ENCODE measurements around the gene NRG2. TPM values are rescaled to one million over a fixed set of nuclear protein-coding genes. Genes with fewer than 3 reads are reported as not detected.

The NRG2 gene
- total RNA-seq, 1 experiment from 2014 or later, result 1.8 TPM

DNA sequence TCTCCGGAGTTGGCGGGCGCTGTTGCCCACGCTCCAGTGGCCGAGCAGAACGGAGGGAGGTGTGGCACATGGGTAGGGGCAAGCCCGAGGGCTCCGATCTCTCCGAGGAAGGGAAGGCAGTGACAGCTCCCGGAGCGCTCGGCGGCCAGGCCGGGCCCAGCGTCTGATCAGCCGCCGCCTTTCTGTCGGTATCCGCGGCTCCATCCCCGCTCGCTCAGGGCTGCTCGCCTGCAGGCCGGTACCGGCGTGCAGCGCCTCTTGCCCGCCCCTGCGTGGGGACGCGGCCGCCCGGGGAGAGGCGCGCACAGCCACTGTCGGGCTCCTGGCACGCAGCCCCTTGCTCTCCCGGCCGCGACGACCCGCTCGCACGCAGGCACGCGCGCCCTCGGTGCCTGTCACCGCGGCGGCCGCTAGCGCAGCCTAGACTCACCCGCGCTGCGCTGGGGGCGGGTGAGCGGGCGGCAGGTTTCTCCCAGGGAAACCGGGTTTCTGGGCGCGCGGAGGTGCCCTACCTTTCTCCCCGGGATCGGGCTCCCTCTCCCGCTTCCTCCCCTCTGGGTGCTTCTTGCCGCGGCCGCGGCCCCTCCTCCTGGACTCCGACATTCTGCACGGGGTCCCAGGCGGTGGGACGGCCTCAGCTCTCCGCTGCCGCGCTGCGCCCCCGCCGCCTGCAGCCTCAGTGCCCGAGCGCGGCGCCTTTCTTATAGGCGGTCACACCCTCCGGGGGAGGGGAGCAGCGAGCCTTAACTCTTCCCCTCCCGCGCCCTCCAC lies 139.1 kb downstream of the NRG2 start:
- ATAC-seq (peak; percentile 18; the same call in 1 of the 2 replicates), DNase-seq (no peak)
- peaks cover 18% of the 10 kb centered on the region; the same call in 1 of the 2 replicates for H3K27me3 ChIP-seq (ENCODE audit: low read length)
- ChIA-PET POLR2A (ENCODE audit: unreplicated experiment) (no interaction called here), CTCF (no interaction called here)
- intact Hi-C loops (cut with micrococcal nuclease), result no loop called here
- H2AFZ ChIP-seq (ENCODE audit: low read length), result no peak overlapping the region
- no peak overlapping the region for H3K27ac ChIP-seq (ENCODE audit: low read length)
- no peaks in the 10 kb centered on the region for H3K9me3 ChIP-seq (ENCODE audit: low read length)
- BruUV-seq (replicated peaks), result no TSS peak
- H3K4me2 ChIP-seq (ENCODE audit: low read length), result no peak overlapping the region
- H3K4me3 ChIP-seq (ENCODE audit: low read length), result no peak overlapping the region
- no peaks in the 10 kb centered on the region for H3K79me2 ChIP-seq (ENCODE audit: low read length)
- H3F3A ChIP-seq (ENCODE audit: low read length, unreplicated experiment), result no peaks in the 10 kb centered on the region
- H4K20me1 ChIP-seq (ENCODE audit: low read length), result no peaks in the 10 kb centered on the region
- TF ChIP-seq EZH2phosphoT487 (IDR thresholded peaks at IDR 0.05; ENCODE audit: borderline replicate concordance, low read length) (no peak), EZH2 (IDR thresholded peaks at IDR 0.05; ENCODE audit: low read length, unreplicated experiment) (no peak)
- TF ChIP-seq, protein P1, sequence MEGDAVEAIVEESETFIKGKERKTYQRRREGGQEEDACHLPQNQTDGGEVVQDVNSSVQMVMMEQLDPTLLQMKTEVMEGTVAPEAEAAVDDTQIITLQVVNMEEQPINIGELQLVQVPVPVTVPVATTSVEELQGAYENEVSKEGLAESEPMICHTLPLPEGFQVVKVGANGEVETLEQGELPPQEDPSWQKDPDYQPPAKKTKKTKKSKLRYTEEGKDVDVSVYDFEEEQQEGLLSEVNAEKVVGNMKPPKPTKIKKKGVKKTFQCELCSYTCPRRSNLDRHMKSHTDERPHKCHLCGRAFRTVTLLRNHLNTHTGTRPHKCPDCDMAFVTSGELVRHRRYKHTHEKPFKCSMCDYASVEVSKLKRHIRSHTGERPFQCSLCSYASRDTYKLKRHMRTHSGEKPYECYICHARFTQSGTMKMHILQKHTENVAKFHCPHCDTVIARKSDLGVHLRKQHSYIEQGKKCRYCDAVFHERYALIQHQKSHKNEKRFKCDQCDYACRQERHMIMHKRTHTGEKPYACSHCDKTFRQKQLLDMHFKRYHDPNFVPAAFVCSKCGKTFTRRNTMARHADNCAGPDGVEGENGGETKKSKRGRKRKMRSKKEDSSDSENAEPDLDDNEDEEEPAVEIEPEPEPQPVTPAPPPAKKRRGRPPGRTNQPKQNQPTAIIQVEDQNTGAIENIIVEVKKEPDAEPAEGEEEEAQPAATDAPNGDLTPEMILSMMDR (conservative IDR thresholded peaks at IDR 0.05; ENCODE audit: low read depth, low read length), result no peak
- H3K4me1 ChIP-seq (ENCODE audit: insufficient read depth, low read length), result no peaks in the 10 kb centered on the region
- no peaks in the 10 kb centered on the region for H3K36me3 ChIP-seq (ENCODE audit: low read depth, low read length)
- no peak overlapping the region for H3K9ac ChIP-seq (ENCODE audit: low read length)
- no peaks in the 10 kb centered on the region for H3K9me2 ChIP-seq (replicated peaks; ENCODE audit: low read length)

DNA sequence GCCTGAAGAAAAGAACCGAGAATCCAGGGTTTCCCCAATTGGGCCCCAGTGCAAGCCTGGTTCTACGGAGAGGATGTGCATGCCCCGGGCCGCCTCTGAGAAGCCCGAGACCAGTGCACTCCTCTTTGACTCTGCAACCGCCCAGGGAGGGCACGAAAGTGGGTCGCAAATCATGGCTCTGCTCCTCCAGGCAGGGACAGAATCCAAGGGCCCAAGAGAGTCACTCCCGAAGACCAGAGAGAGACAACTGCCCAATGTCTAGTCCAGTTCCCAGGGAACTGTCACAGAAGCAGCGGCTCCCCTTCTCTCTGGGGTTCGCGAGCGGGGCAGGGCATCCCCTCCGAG lies 139.7 kb downstream of the NRG2 start:
- intact Hi-C loops (cut with micrococcal nuclease), result no loop called here
- Histone ChIP-seq H3K27me3 (ENCODE audit: low read length) (peaks cover 18% of the 10 kb centered on the region; the same call in 1 of the 2 replicates), H3K27ac (ENCODE audit: low read length) (no peak overlapping the region), H3F3A (ENCODE audit: low read length, unreplicated experiment) (no peaks in the 10 kb centered on the region), H3K9ac (ENCODE audit: low read length) (no peak overlapping the region), H3K9me2 (replicated peaks; ENCODE audit: low read length) (no peaks in the 10 kb centered on the region), H3K4me1 (ENCODE audit: insufficient read depth, low read length) (no peaks in the 10 kb centered on the region), H3K9me3 (ENCODE audit: low read length) (no peaks in the 10 kb centered on the region), H3K36me3 (ENCODE audit: low read depth, low read length) (no peaks in the 10 kb centered on the region), H2AFZ (ENCODE audit: low read length) (no peak overlapping the region), H3K79me2 (ENCODE audit: low read length) (no peaks in the 10 kb centered on the region), H3K4me2 (ENCODE audit: low read length) (no peak overlapping the region), H3K4me3 (ENCODE audit: low read length) (no peak overlapping the region), H4K20me1 (ENCODE audit: low read length) (no peaks in the 10 kb centered on the region)
- BruUV-seq (replicated peaks), result no TSS peak
- TF ChIP-seq EZH2 (IDR thresholded peaks at IDR 0.05; ENCODE audit: low read length, unreplicated experiment) (no peak), EZH2phosphoT487 (IDR thresholded peaks at IDR 0.05; ENCODE audit: borderline replicate concordance, low read length) (no peak)
- TF ChIP-seq, protein P1 (conservative IDR thresholded peaks at IDR 0.05; ENCODE audit: low read depth, low read length), result no peak
- no peak for ATAC-seq
- no peak for DNase-seq
- ChIA-PET CTCF (no interaction called here), POLR2A (ENCODE audit: unreplicated experiment) (no interaction called here)

DNA sequence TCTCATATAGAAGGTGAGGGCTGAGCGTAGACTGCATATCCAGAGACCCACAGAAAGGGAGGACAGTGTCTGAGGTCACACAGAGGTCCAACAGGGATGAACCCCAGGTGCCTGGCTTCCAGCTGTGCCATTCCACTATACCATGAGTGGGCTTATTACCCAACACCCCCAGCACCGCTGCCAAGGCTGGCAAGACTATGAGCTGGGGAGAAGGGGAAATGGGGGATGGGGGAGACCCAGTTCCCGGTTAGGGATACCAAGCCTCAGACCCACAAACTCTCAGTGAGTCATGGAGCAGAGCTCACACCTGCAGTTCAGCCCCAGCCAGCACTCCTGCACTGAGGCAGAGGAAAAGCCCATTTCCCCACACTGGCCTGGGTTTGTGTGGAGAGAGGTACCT lies 141.1 kb downstream of the NRG2 start:
- Histone ChIP-seq H4K20me1 (ENCODE audit: low read length) (no peaks in the 10 kb centered on the region), H3K36me3 (ENCODE audit: low read depth, low read length) (no peaks in the 10 kb centered on the region), H3K27ac (ENCODE audit: low read length) (no peak overlapping the region), H3K9me2 (replicated peaks; ENCODE audit: low read length) (no peaks in the 10 kb centered on the region), H3K4me3 (ENCODE audit: low read length) (no peak overlapping the region), H3K4me2 (ENCODE audit: low read length) (no peak overlapping the region), H3F3A (ENCODE audit: low read length, unreplicated experiment) (no peaks in the 10 kb centered on the region), H2AFZ (ENCODE audit: low read length) (no peak overlapping the region), H3K9ac (ENCODE audit: low read length) (no peak overlapping the region), H3K9me3 (ENCODE audit: low read length) (no peaks in the 10 kb centered on the region), H3K27me3 (ENCODE audit: low read length) (peaks cover 18% of the 10 kb centered on the region; the same call in 1 of the 2 replicates), H3K4me1 (ENCODE audit: insufficient read depth, low read length) (no peaks in the 10 kb centered on the region), H3K79me2 (ENCODE audit: low read length) (no peaks in the 10 kb centered on the region)
- DNase-seq (no peak), ATAC-seq (no peak)
- TF ChIP-seq EZH2phosphoT487 (IDR thresholded peaks at IDR 0.05; ENCODE audit: borderline replicate concordance, low read length) (no peak), EZH2 (IDR thresholded peaks at IDR 0.05; ENCODE audit: low read length, unreplicated experiment) (no peak)
- TF ChIP-seq, protein P1 (conservative IDR thresholded peaks at IDR 0.05; ENCODE audit: low read depth, low read length), result no peak
- BruUV-seq (replicated peaks), result no TSS peak
- intact Hi-C loops (cut with micrococcal nuclease), result no loop called here
- POLR2A ChIA-PET (ENCODE audit: unreplicated experiment), result no interaction called here
- CTCF ChIA-PET, result no interaction called here

All from PC-3 (cell line).